HepG2 (cell line): Measurements from ENCODE around the gene HSPB9. TPM values are rescaled to one million over a fixed set of nuclear protein-coding genes. Genes with fewer than 3 reads are reported as not detected.

Source experiments
- AGO1 ChIP-seq: fragments of 200-400 bp; formaldehyde crosslinking; IDR thresholded peaks from 2 replicates; pipeline ENCODE4 v1.6.1; 2017; ENCODE audit warnings: mild to moderate bottlenecking, low read depth, low read length, moderate library complexity; ENCODE audit not compliant: poor library complexity, severe bottlenecking
- ASH2L ChIP-seq: fragments of 300-600, 200-600 bp; sonication (generic); IDR thresholded peaks from 2 replicates; pipeline ENCODE4 v1.7.0; 2017; ENCODE audit warnings: low read depth, mild to moderate bottlenecking, moderate library complexity, mixed read lengths, low read length; ENCODE audit not compliant: insufficient read length
- MAFK ChIP-seq, 2 experiments: IDR thresholded peaks in 1 of 2; conservative IDR thresholded peaks in 1 of 2; 2 replicates each; pipeline ENCODE4 v1.6.1; 2011; ENCODE audit warnings: improper control_type of control experiment in 2 of 2, low read length in 2 of 2
- NCOA5 ChIP-seq: sonication (generic); formaldehyde crosslinking; IDR thresholded peaks from 2 replicates; pipeline ENCODE4 v1.4.0; 2020; ENCODE audit warnings: missing genetic modification reagents
- PHB2 ChIP-seq: fragments of 450-650 bp; IDR thresholded peaks from 2 replicates; pipeline ENCODE4 v1.6.1; 2018; ENCODE audit not compliant: partially characterized antibody
- RORA ChIP-seq: sonication (generic); formaldehyde crosslinking; IDR thresholded peaks from 2 replicates; pipeline ENCODE4 v1.5.0; 2020; ENCODE audit warnings: mild to moderate bottlenecking, missing genetic modification reagents, moderate library complexity
- SALL2 ChIP-seq: sonication (generic); formaldehyde crosslinking; IDR thresholded peaks from 2 replicates; pipeline ENCODE4 v1.8.1; 2023; ENCODE audit warnings: mild to moderate bottlenecking, missing genetic modification reagents, inconsistent platforms
- SOX6 ChIP-seq, 2 experiments: fragments of 450-650 bp in 1 of 2; sonication (generic) in 1 of 2; formaldehyde crosslinking in 1 of 2; IDR thresholded peaks; 2 replicates each; pipeline versions ENCODE4 v1.4.0 to v1.6.1; 2017 to 2020; ENCODE audit warnings: antibody characterized with exemption in 1 of 2, mild to moderate bottlenecking in 1 of 2, missing genetic modification reagents in 1 of 2
- TBP ChIP-seq: sonication (generic); formaldehyde crosslinking; IDR thresholded peaks from 2 replicates; pipeline ENCODE4 v1.5.0; 2020; ENCODE audit warnings: missing genetic modification reagents
- TEAD3 ChIP-seq: optimal IDR thresholded peaks from 2 replicates; pipeline ENCODE3; 2016; ENCODE audit warnings: borderline replicate concordance
- ZBTB43 ChIP-seq: sonication (generic); formaldehyde crosslinking; conservative IDR thresholded peaks from 2 replicates; pipeline ENCODE4 v1.4.0; 2020; ENCODE audit warnings: missing genetic modification reagents
- ZFP41 ChIP-seq: sonication (generic); formaldehyde crosslinking; IDR thresholded peaks from 2 replicates; pipeline ENCODE4 v1.4.0; 2020; ENCODE audit warnings: mild to moderate bottlenecking, missing genetic modification reagents, borderline replicate concordance
- ZKSCAN1 ChIP-seq: fragments of 150-350 bp; IDR thresholded peaks from 2 replicates; pipeline ENCODE4 v1.6.1; 2014; ENCODE audit warnings: low read length
- ZNF264 ChIP-seq: sonication (generic); formaldehyde crosslinking; IDR thresholded peaks from 2 replicates; pipeline ENCODE4 v1.4.0; 2020; ENCODE audit warnings: missing genetic modification reagents
- ZNF496 ChIP-seq: sonication (generic); formaldehyde crosslinking; IDR thresholded peaks from 2 replicates; pipeline ENCODE4 v1.8.1; 2023; ENCODE audit warnings: mild to moderate bottlenecking, moderate library complexity, missing genetic modification reagents; ENCODE audit not compliant: insufficient replicate concordance
- ZNF570 ChIP-seq: sonication (generic); formaldehyde crosslinking; IDR thresholded peaks from 2 replicates; pipeline ENCODE4 v1.4.0; 2020; ENCODE audit warnings: mild to moderate bottlenecking, missing genetic modification reagents, borderline replicate concordance
- ZNF746 ChIP-seq: sonication (generic); formaldehyde crosslinking; IDR thresholded peaks from 2 replicates; pipeline ENCODE4 v1.8.0; 2022; ENCODE audit warnings: mild to moderate bottlenecking, missing genetic modification reagents
- ZNF780A ChIP-seq: sonication (generic); formaldehyde crosslinking; IDR thresholded peaks from 2 replicates; pipeline ENCODE4 v1.8.0; 2022; ENCODE audit warnings: mild to moderate bottlenecking, missing genetic modification reagents, moderate library complexity
- ZSCAN20 ChIP-seq: sonication (generic); formaldehyde crosslinking; IDR thresholded peaks from 2 replicates; pipeline ENCODE4 v1.4.0; 2020; ENCODE audit warnings: missing genetic modification reagents, mild to moderate bottlenecking, borderline replicate concordance
- polyA plus RNA-seq, 8 experiments: library from polyadenylated mRNA; depleted of rRNA in 3 of 8; stranded (reverse) in 7 of 8; unstranded in 1 of 8; fragments of >200 nt; fragmentation: Illumina TruSeq in 4 of 8; extraction: Trizol in 4 of 8; gene quantifications; 2 replicates each; pipeline versions ENCODE4 v1.2.1 to v1.2.3, GENCODE V29; 2011 to 2016; ENCODE audit warnings: low read depth in 4 of 8, missing spikeins in 1 of 8, mixed read lengths in 1 of 8; ENCODE audit not compliant: insufficient read depth in 1 of 8
- total RNA-seq, 5 experiments: library from RNA; depleted of rRNA; stranded (reverse); fragments of >200 nt; fragmentation: Illumina TruSeq; extraction: Trizol; gene quantifications; 2 replicates each; pipeline ENCODE4 v1.2.3, GENCODE V29; 2016; ENCODE audit warnings: low read depth in 1 of 5
- TF ChIP-seq, protein P1 (sequence below): sonication (generic); formaldehyde crosslinking; IDR thresholded peaks from 2 replicates; pipeline ENCODE4 v1.5.1; 2020; ENCODE audit warnings: mild to moderate bottlenecking, missing genetic modification reagents, borderline replicate concordance
- TF ChIP-seq, protein P2 (sequence below): IDR thresholded peaks from 2 replicates; pipeline ENCODE4 v1.6.1; 2016; ENCODE audit warnings: low read depth, missing genetic modification reagents, missing compliant biosample characterization

The HSPB9 gene
- total and polyA plus RNA-seq, 2 of the 13 experiments (the other 11 are each of a cell fraction or from before 2014, with no cell fraction given), result 0.05 to 0.24 TPM

DNA sequence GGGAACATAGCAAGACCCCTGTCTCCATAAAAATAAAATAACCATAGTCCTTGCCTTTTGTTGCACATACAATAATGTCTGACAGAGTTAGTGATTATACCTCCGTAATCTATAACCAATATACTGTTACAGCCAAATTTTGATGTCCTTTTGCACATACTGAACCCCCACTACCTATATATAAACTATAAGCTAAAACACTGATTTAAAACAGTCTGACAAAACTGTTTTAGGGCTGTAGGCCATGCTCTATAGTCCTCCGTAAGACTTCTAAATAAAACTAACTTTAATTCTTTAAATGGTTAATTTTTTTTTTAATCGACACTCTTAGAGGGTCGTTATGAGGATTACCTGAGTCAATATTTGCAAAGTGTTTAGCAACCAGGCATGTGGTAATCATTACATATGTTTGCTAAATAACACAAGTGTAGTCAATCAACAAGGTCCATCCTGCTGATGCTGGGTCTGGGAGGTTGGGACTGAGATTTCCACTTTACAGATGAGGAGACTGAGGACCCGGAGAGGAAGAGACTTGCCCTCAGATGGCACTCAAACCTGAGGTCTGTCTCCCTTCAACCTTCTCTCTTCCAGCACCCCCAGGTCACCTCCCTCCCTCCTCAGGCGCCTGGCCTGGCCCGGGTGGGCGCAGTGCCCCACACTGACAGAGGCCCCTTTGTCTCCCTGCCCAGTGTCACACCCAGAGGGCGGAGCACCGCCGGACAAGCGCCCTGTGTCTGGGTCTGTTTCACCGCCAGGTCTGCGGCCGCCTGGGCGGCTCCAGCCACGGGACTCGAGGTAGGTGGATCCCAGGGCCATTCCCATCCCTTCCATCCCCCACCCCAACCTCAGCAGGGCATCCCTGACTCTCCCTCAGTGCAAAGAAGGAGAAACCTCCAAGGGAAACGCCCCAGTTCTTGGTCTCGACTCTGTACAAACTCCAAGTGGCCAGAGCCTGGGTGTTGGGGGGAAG lies 34.6 kb upstream of the HSPB9 start (continued):
- TF ChIP-seq SOX6 (IDR thresholded peaks at IDR 0.05) (no peak), SOX6 (CRISPR knock-in tag; IDR thresholded peaks at IDR 0.05) (peak; percentile 87), ZNF746 (no peak), ZSCAN20 (CRISPR knock-in tag) (no peak), AGO1 (peak; percentile 75), ZFP41 (CRISPR knock-in tag) (no peak), ZNF780A (CRISPR knock-in tag) (no peak), TBP (no peak), TEAD3 (CRISPR knock-in tag) (peak; percentile 14), NCOA5 (CRISPR knock-in tag) (no peak), ZNF264 (CRISPR knock-in tag) (peak; percentile 53; the same call in 1 of the 2 replicates), ZNF496 (CRISPR knock-in tag) (no peak), ZBTB43 (no peak), ASH2L (peak; percentile 85), SALL2 (CRISPR knock-in tag) (0 out of 2 replicates have a peak, but pooled peaks have one; percentile 65), PHB2 (no peak), ZNF570 (CRISPR knock-in tag) (no peak), ZKSCAN1 (no peak), MAFK (conservative IDR thresholded peaks at IDR 0.05 in 1 of 2, IDR thresholded peaks at IDR 0.05 in 1 of 2; ENCODE audit: low read length in 2 of 2) (no peak), RORA (CRISPR knock-in tag) (no peak)
- TF ChIP-seq, protein P1, sequence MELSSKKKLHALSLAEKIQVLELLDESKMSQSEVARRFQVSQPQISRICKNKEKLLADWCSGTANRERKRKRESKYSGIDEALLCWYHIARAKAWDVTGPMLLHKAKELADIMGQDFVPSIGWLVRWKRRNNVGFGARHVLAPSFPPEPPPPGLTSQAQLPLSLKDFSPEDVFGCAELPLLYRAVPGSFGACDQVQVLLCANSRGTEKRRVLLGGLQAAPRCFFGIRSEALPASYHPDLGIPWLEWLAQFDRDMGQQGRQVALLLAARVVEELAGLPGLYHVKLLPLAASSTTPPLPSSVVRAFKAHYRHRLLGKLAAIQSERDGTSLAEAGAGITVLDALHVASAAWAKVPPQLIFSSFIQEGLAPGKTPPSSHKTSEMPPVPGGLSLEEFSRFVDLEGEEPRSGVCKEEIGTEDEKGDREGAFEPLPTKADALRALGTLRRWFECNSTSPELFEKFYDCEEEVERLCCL (CRISPR knock-in tag), result no peak
- TF ChIP-seq, protein P2, sequence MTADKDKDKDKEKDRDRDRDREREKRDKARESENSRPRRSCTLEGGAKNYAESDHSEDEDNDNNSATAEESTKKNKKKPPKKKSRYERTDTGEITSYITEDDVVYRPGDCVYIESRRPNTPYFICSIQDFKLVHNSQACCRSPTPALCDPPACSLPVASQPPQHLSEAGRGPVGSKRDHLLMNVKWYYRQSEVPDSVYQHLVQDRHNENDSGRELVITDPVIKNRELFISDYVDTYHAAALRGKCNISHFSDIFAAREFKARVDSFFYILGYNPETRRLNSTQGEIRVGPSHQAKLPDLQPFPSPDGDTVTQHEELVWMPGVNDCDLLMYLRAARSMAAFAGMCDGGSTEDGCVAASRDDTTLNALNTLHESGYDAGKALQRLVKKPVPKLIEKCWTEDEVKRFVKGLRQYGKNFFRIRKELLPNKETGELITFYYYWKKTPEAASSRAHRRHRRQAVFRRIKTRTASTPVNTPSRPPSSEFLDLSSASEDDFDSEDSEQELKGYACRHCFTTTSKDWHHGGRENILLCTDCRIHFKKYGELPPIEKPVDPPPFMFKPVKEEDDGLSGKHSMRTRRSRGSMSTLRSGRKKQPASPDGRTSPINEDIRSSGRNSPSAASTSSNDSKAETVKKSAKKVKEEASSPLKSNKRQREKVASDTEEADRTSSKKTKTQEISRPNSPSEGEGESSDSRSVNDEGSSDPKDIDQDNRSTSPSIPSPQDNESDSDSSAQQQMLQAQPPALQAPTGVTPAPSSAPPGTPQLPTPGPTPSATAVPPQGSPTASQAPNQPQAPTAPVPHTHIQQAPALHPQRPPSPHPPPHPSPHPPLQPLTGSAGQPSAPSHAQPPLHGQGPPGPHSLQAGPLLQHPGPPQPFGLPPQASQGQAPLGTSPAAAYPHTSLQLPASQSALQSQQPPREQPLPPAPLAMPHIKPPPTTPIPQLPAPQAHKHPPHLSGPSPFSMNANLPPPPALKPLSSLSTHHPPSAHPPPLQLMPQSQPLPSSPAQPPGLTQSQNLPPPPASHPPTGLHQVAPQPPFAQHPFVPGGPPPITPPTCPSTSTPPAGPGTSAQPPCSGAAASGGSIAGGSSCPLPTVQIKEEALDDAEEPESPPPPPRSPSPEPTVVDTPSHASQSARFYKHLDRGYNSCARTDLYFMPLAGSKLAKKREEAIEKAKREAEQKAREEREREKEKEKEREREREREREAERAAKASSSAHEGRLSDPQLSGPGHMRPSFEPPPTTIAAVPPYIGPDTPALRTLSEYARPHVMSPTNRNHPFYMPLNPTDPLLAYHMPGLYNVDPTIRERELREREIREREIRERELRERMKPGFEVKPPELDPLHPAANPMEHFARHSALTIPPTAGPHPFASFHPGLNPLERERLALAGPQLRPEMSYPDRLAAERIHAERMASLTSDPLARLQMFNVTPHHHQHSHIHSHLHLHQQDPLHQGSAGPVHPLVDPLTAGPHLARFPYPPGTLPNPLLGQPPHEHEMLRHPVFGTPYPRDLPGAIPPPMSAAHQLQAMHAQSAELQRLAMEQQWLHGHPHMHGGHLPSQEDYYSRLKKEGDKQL (CRISPR knock-in tag), result no peak; the same call in none of the 2 replicates
